Hepatic stellate cell (primary cell): ENCODE measurements around the gene BCL7A.
"Not testable (repeated sequence)": the region's sequence is repeated elsewhere in the genome, so short reads cannot be mapped to it uniquely, and the experiment has no call there.

Experiments
- DNase-seq: peaks from one replicate; pipeline ENCODE4 v3.0.0; 2011; ENCODE audit warnings: low spot score

The BCL7A gene

DNA sequence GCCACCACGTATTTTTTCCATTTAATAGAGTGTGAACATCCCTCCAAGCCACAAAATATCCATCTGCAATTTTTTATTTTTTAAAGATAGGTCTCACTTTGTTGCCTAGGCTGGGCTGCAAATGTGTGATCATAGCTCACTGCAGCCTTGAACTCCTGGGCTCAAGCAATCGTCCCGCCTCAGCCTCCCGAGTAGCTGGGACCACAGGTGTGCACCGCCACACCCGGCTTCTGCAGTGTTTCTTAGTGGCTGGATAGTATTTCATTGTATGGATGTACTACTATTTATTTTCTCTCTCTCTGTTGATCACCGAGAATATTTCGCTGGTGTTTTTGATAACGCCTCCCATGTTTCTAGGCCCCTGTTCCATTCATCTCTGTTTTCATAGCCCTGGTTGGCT is 74.3 kb downstream of the BCL7A start:
- no peak for DNase-seq

GRCh38 chr12:122096591-122097149 is 75.0 kb downstream of the BCL7A start:
- no peak for DNase-seq

DNA sequence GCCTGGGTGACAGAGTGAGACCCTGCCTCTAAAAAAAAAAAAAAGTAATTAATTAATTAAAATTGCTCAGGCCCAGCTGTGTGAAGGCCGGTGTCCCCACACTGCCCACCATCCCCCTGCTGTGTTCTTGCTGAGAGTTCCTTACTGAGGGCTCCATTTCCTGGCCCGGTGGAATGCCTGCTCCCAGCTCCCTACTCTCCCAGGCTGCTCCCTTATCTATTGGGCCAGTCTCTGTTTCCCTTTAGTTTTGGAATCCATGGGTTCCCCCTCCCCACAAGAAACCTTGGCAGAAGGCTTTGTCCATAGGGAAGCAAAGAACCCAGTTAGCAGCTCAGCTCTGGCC is 75.9 kb downstream of the BCL7A start:
- DNase-seq: no peak

GRCh38 chr12:122097927-122098756 is 76.5 kb downstream of the BCL7A start:
- peak; percentile 87 for DNase-seq

GRCh38 chr12:122099280-122099749 is 77.6 kb downstream of the BCL7A start:
- no peak for DNase-seq

DNA sequence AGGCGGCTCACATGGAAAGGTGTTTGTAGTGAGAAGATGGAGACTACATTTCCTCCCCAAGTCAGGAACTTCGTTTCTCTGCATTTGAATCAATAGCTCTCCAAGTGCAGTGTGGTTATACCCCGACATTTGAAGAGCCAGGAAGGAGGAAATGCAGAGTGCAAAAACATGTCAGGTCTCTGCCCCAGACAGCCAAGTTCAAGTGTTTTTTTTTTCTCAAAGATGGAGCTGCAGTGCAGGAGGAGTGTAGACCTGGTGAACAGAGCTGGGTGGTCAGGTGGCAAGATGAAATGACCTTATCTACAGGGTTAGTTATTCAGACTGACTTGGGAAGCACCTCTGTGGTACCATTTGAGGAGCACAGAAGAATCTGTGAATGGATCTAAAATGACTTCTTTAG is 78.2 kb downstream of the BCL7A start:
- DNase-seq: no peak

DNA sequence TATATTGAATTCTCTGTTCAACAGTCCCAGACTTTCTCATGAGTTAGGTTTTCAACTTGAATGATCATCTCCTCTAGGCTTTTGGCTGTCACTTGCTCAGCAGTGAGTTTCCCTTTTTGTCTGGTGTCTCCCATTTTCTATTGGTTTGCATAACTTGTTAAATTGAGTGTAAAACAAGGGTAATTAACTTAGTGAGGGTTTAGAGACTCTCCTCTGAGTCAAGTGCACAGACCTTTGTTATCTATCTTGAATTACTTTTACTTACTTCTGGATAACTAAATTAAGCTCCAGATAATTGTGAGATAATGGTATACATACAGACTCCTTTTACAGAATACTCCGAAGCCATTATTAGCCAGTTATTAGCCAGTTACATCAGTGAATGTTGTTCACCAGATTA is 78.9 kb downstream of the BCL7A start:
- no peak for DNase-seq

- DNase-seq: no peak
Measured at GRCh38 chr12:122102331-122102730, 80.6 kb downstream of the BCL7A start.

GRCh38 chr12:122104844-122105243 is 83.2 kb downstream of the BCL7A start:
- DNase-seq: no peak

DNA sequence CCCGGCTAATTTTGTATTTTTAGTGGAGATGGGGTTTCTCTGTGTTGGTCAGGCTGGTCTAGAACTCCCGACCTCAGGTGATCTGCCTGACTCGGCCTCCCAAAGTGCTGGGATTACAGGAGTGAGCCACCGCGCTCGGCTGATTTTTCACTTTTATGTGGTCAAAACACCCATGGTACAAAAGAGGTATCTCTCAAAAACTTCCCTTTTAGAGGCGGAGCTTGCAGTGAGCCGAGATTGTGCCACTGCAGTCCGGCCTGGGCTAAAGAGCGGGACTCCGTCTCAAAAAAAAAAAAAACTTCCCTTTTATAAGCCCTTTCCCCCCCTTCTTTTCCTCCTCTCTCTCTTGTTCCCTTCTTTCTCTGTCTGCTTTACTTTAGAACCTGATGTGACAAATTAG is 83.8 kb downstream of the BCL7A start:
- DNase-seq: not testable (repeated sequence)

DNA sequence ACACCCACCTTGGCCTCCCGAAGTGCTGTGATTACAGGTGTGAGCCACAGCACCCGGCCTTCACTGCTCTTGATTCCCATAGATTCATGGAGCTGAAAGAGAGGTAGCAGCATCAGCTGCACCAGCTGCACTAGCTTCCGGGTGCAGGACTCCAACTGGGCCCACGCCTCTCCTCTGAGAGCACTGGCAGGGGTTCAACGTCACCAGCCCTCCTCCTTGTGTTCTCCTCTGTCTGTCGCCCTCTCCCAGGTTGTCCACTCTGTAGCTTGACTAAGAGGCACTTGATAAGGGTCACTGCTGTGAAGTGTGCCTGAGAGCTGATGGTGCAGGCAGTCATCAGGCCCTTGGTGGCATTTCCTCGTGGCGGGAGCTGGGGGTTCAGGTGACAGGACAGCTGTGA is 85.2 kb downstream of the BCL7A start:
- DNase-seq: no peak

GRCh38 chr12:122107261-122107660 is 85.6 kb downstream of the BCL7A start:
- peak; percentile 50 for DNase-seq

GRCh38 chr12:122111089-122111641 is 89.5 kb downstream of the BCL7A start:
- DNase-seq: no peak
